NB4 (cell line): ENCODE results near the gene RABL6.

Source experiments
- MYC ChIP-seq: IDR thresholded peaks from 2 replicates; pipeline ENCODE4 v1.6.1; 2011; ENCODE audit warnings: low read depth, low read length
- POLR2A ChIP-seq: IDR thresholded peaks from 2 replicates; pipeline ENCODE4 v1.6.1; 2011; ENCODE audit warnings: mild to moderate bottlenecking; ENCODE audit not compliant: insufficient read length; ENCODE audit errors: extremely low read depth
- TF ChIP-seq, protein P1 (sequence below): IDR thresholded peaks from one replicate; pipeline ENCODE4 v1.5.1; 2012; ENCODE audit warnings: low read depth, low read length

DNA sequence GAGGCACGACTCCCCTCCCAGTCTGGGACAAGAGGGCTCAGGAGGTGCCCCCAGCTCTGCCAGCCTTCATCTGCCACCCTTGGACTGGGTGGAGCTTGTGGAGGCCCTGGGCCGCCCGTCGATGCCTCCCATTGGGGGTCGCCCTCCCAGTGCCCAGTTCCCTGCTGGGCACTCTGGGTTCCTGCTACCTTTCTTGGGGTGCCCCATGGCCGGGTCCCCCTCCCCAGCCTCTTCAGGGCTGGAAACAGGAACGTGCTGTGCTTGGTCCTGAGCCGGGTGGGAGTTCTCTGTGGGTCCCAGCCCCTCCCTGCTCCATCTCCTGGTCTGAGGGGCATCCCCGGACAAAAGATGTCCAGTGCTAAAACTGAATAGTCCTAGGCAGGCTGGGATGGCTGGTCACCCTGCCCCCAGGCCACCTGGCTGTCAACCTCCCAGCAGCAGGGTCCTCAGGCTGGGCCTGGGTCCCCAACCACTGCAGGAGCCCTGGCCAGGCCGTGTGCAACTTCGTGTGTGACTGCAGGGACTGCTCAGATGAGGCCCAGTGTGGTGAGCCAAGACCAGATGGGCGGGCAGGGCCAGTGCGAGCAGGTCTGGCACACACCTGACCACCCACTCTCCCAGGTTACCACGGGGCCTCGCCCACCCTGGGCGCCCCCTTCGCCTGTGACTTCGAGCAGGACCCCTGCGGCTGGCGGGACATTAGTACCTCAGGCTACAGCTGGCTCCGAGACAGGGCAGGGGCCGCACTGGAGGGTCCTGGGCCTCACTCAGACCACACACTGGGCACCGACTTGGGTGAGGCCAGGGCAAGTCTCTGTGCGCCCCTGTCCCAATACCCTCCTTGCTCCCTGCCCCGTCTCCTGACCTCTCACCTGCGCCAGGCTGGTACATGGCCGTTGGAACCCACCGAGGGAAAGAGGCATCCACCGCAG lies 45.2 kb downstream of the RABL6 start:
- TF ChIP-seq, protein P1, sequence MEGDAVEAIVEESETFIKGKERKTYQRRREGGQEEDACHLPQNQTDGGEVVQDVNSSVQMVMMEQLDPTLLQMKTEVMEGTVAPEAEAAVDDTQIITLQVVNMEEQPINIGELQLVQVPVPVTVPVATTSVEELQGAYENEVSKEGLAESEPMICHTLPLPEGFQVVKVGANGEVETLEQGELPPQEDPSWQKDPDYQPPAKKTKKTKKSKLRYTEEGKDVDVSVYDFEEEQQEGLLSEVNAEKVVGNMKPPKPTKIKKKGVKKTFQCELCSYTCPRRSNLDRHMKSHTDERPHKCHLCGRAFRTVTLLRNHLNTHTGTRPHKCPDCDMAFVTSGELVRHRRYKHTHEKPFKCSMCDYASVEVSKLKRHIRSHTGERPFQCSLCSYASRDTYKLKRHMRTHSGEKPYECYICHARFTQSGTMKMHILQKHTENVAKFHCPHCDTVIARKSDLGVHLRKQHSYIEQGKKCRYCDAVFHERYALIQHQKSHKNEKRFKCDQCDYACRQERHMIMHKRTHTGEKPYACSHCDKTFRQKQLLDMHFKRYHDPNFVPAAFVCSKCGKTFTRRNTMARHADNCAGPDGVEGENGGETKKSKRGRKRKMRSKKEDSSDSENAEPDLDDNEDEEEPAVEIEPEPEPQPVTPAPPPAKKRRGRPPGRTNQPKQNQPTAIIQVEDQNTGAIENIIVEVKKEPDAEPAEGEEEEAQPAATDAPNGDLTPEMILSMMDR: no peak
- TF ChIP-seq POLR2A (no peak), MYC (no peak)
